ENCODE results near the gene TEN1. TPM values are rescaled to one million over a fixed set of nuclear protein-coding genes. Genes with fewer than 3 reads are reported as not detected.

The TEN1 gene
- total RNA-seq, 1 experiment from 2014 or later: 19.3 TPM

- no peak overlapping the region for H2BK20ac ChIP-seq (ENCODE audit: low read depth, low read length, poor library complexity, severe bottlenecking)
- H3K9ac ChIP-seq (ENCODE audit: extremely low read depth, insufficient read length, low read length): no peak overlapping the region
- H3K27ac Mint-ChIP-seq: no peak overlapping the region; a peak in 1 of 7 replicates
- no peak for DNase-seq
- H3T11ph ChIP-seq (ENCODE audit: low read length): no peak overlapping the region
- no peak overlapping the region for H2BK5ac ChIP-seq (ENCODE audit: insufficient read length, low read length)
- no peak overlapping the region for H2AFZ ChIP-seq (ENCODE audit: low read length)
- H3K4ac ChIP-seq (ENCODE audit: low read depth, low read length): no peak overlapping the region
- H4K8ac ChIP-seq (replicated peaks; ENCODE audit: insufficient read length, low read depth, low read length): no peak overlapping the region
- H3K9me3 Mint-ChIP-seq: peaks cover 0 to 2% of the 10 kb centered on the region in 2 experiments; a peak in 3 of 5 replicates
- H3K27me3 ChIP-seq (ENCODE audit: insufficient read depth, low read length): no peaks in the 10 kb centered on the region
- H3K18ac ChIP-seq (ENCODE audit: insufficient read length, low read depth, low read length): no peak overlapping the region
- no peak overlapping the region for H3K56ac ChIP-seq (ENCODE audit: insufficient read length, low read depth, low read length)
- no peak overlapping the region for H4K91ac ChIP-seq (ENCODE audit: insufficient read length, low read depth, low read length)
- no peak overlapping the region; a peak in 1 of 5 replicates for H3K4me3 Mint-ChIP-seq
- H2AK5ac ChIP-seq (ENCODE audit: insufficient read length, low read length): no peak overlapping the region
- no peak overlapping the region for H4K5ac ChIP-seq (ENCODE audit: insufficient read length, low read depth, low read length)
- H2BK12ac ChIP-seq (ENCODE audit: insufficient read length, low read depth, low read length): no peak overlapping the region
- no peaks in the 10 kb centered on the region for H3K79me1 ChIP-seq (ENCODE audit: insufficient read depth, low read depth, low read length, poor library complexity, severe bottlenecking)
- peaks cover 6 to 10% of the 10 kb centered on the region in 2 experiments for H3K4me1 Mint-ChIP-seq
- H3K4me1 ChIP-seq (ENCODE audit: insufficient read depth, low read length): no peaks in the 10 kb centered on the region
- no peak overlapping the region for H3K27ac ChIP-seq (ENCODE audit: insufficient read length, low read depth, low read length)
- no peak overlapping the region for H2BK15ac ChIP-seq (ENCODE audit: low read depth, low read length)
- no peak overlapping the region for H3K14ac ChIP-seq (ENCODE audit: insufficient read depth, low read length)
- H3K23me2 ChIP-seq (ENCODE audit: insufficient read length, low read depth, low read length, poor library complexity, severe bottlenecking): no peaks in the 10 kb centered on the region
- no CpG with 5 or more reads among the region's 20 CpGs for WGBS (ENCODE audit: extremely low coverage, insufficient read length, low lambda C conversion rate)
- H3K9me3 ChIP-seq (ENCODE audit: control insufficient read depth, low read depth, low read length): no peaks in the 10 kb centered on the region
- no peak for TF ChIP-seq CTCF (conservative IDR thresholded peaks at IDR 0.05)
- H3K23ac ChIP-seq (ENCODE audit: insufficient read length, low read depth, low read length): no peak overlapping the region
- H2BK120ac ChIP-seq (ENCODE audit: low read depth, low read length, poor library complexity, severe bottlenecking): no peak overlapping the region
- no peaks in the 10 kb centered on the region for H3K79me2 ChIP-seq (ENCODE audit: insufficient read depth, low read length)
- H3K27me3 Mint-ChIP-seq (ENCODE audit: low read depth): peaks cover 4% of the 10 kb centered on the region
- H4K20me1 ChIP-seq (ENCODE audit: control insufficient read depth, insufficient read depth, insufficient read length): no peaks in the 10 kb centered on the region
- no peak overlapping the region for H3K4me2 ChIP-seq (ENCODE audit: insufficient read depth, insufficient read length, low read length)
- peaks cover 2 to 12% (median 9%) of the 10 kb centered on the region in 3 experiments; a peak in 4 of 7 replicates for H3K36me3 Mint-ChIP-seq (ENCODE audit: insufficient read depth in 1 of 3, low read depth in 3 of 3)
Measured at GRCh38 chr17:76009447-76009846, 30.4 kb downstream of the TEN1 start.

Data from H9 (cell line).